ENCODE measurements around the gene GDA. TPM values are rescaled to one million over a fixed set of nuclear protein-coding genes. Genes with fewer than 3 reads are reported as not detected.

GDA gene
- total and polyA plus RNA-seq, 2 of the 8 experiments (the other 6 are each of a cell fraction or from before 2014, with no cell fraction given): 0.35 to 3.0 TPM

DNA sequence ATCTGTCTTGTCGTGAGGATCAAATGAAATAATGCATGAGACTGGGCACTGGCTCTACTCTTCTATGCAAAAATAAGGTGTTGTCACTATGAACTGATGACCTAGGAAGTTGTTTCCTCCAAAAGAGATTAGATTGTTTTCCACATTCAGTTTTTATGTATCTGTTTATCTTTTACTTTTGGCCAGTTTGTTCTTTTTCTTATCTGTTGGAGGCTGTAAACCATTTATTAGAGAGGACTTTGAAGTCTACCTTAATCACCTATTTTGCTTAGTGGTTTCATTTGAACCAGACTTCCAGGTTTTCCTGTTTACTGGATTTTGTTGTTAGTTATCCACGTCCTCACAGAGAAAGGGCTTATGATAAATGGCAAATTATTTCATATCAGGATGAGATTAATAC lies 21.5 kb upstream of the GDA start:
- no peak overlapping the region for H3K14ac ChIP-seq (ENCODE audit: insufficient read length)
- CTCF ChIA-PET (ENCODE audit: partially characterized antibody): interaction anchor here (0.6 to 1.6 kb wide), 4 partner anchors 11 to 355 kb away, joined by 3 to 5 read pairs (median 3); no protein-coding TSS in a partner anchor
- no peak overlapping the region for H4K8ac ChIP-seq (ENCODE audit: extremely low read depth, insufficient read depth, low read length)
- no peak overlapping the region for H3K4me2 ChIP-seq (ENCODE audit: insufficient read depth in 1 of 2, low read depth in 2 of 2, low read length in 2 of 2)
- H2AK5ac ChIP-seq (ENCODE audit: low read depth, low read length): no peak overlapping the region
- H3K79me1 ChIP-seq (ENCODE audit: low read depth, low read length): no peaks in the 10 kb centered on the region
- H3K27ac ChIP-seq (ENCODE audit: low read depth, low read length): no peak overlapping the region
- no peak for FAIRE-seq
- H3K79me2 ChIP-seq (ENCODE audit: control insufficient read depth in 1 of 2, insufficient read depth in 2 of 2, low read length in 2 of 2): no peaks in the 10 kb centered on the region
- TF ChIP-seq RNF2 (IDR thresholded peaks at IDR 0.05; ENCODE audit: borderline replicate concordance, low read depth, low read length, missing control alignments, poor library complexity, severe bottlenecking) (no peak), CBX8 (IDR thresholded peaks at IDR 0.05; ENCODE audit: borderline replicate concordance, low read depth, low read length) (no peak)
- no peaks in the 10 kb centered on the region for H3K9me3 ChIP-seq (ENCODE audit: insufficient read depth in 2 of 2, low read depth in 1 of 2, low read length in 1 of 2)
- H3K9ac ChIP-seq (replicated peaks in 1 of 4; ENCODE audit: extremely low read depth in 1 of 4, low read depth in 3 of 4, low read length in 3 of 4): no peak overlapping the region
- H3K4me3 ChIP-seq (ENCODE audit: extremely low read depth in 1 of 4, insufficient read depth in 2 of 4, low read depth in 3 of 4, low read length in 4 of 4): no peak overlapping the region
- no peak overlapping the region for H4K91ac ChIP-seq (replicated peaks; ENCODE audit: insufficient read length, low read length)
- H2BK5ac ChIP-seq (ENCODE audit: low read depth, low read length): no peak overlapping the region
- H2BK15ac ChIP-seq (ENCODE audit: low read length): no peak overlapping the region
- H3K18ac ChIP-seq (ENCODE audit: extremely low read depth, low read length): no peak overlapping the region
- H3K27me3 ChIP-seq (replicated peaks in 1 of 4; ENCODE audit: control insufficient read depth in 3 of 4, extremely low read depth in 1 of 4, insufficient read depth in 3 of 4, low read length in 3 of 4): no peaks in the 10 kb centered on the region
- no peak for DNase-seq (ENCODE audit: low read depth in 1 of 2, low spot score in 2 of 2)
- H3K4me1 ChIP-seq (replicated peaks in 1 of 4; ENCODE audit: control insufficient read depth in 3 of 4, insufficient read depth in 4 of 4, low read length in 3 of 4): no peaks in the 10 kb centered on the region
- no peak overlapping the region for H2AFZ ChIP-seq (ENCODE audit: low read length)
- no peaks in the 10 kb centered on the region for H3K36me3 ChIP-seq (ENCODE audit: control insufficient read depth in 2 of 4, insufficient read depth in 4 of 4, low read length in 3 of 4)
- no peak overlapping the region for H2BK12ac ChIP-seq (ENCODE audit: low read depth, low read length)
- H3K4ac ChIP-seq (replicated peaks; ENCODE audit: insufficient read length, low read depth, low read length): no peak overlapping the region
- POLR2A ChIA-PET (ENCODE audit: partially characterized antibody): no interaction called here
- H3K23ac ChIP-seq (ENCODE audit: insufficient read length): no peak overlapping the region
- no peak overlapping the region for H3K56ac ChIP-seq (replicated peaks; ENCODE audit: insufficient read length, low read depth, low read length)
- no peaks in the 10 kb centered on the region for H3K23me2 ChIP-seq (ENCODE audit: low read depth, low read length)
- no peaks in the 10 kb centered on the region for H4K20me1 ChIP-seq (replicated peaks in 1 of 2; ENCODE audit: control insufficient read depth in 1 of 2, insufficient read depth in 2 of 2, low read length in 2 of 2)
- H4K5ac ChIP-seq (ENCODE audit: insufficient read length, low read depth, low read length): no peak overlapping the region
- no peak overlapping the region for H2BK120ac ChIP-seq (replicated peaks; ENCODE audit: low read depth, low read length)
- WGBS, 2 experiments (ENCODE audit: extremely low coverage in 1 of 2, insufficient coverage in 1 of 2, insufficient read length in 1 of 2, insufficient replicate concordance in 2 of 2, low coverage in 1 of 2, low lambda C conversion rate in 2 of 2, missing lambda C conversion rate in 1 of 2): 79% methylated on average over 2 of the region's 2 CpGs; no CpG with 5 or more reads in 1 of the 2 experiments
- no peak overlapping the region for H2BK20ac ChIP-seq (ENCODE audit: low read length)
